ENCODE measurements around the gene NAGA.
"Not testable (repeated sequence)": the region's sequence is repeated elsewhere in the genome, so short reads cannot be mapped to it uniquely, and the experiment has no call there.

NAGA gene

DNA sequence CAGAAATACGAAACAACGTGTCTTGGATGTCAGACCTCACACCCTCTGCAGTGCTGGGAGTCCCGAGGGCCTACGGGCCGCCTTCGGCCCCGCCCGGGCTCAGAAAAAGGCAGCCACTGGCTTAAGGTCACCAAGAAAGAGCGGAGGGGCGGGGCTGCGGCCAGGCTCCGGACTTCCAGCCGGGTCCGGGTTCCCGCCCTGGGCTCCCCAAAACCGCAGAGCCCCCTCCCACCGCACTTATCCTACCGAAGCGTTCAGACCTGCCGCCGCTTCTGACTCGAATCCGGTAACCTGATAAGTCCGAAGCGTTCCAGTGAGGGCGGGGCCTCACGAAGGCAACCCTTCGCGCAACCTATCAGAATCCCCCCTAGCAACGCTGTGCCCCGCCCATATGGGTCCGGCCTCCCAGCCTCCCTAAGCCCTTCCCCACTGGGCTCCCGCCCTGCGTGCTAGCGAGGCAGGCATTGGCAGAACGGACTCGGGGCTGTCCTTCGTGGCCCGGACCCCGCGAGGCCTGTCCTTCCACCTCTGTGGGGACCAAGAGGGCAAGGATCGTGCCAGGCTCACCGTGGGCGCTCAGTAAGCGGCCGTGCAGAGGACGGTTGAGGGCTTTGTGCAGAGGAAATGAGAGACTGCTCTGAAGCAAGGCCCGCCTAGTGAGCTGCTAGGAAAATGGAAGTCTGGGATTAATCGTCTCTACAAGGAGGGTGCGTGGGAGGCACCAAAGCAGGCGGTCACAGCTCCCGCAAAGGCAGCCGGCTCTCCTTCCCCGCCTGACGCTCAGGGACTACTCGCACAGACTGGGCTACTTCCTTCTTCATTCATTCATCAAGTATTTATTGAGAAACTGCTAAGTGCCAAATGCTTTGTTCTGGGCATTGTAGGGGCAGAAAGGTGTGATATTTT is at the start of gene NAGA:
NAGA (minus strand) TSS at position 296 of the 906 bp plus-strand sequence. CDS start 515 bp downstream, outside the sequence.
- peak; percentile 96 for DNase-seq (ENCODE audit: low spot score)

DNA sequence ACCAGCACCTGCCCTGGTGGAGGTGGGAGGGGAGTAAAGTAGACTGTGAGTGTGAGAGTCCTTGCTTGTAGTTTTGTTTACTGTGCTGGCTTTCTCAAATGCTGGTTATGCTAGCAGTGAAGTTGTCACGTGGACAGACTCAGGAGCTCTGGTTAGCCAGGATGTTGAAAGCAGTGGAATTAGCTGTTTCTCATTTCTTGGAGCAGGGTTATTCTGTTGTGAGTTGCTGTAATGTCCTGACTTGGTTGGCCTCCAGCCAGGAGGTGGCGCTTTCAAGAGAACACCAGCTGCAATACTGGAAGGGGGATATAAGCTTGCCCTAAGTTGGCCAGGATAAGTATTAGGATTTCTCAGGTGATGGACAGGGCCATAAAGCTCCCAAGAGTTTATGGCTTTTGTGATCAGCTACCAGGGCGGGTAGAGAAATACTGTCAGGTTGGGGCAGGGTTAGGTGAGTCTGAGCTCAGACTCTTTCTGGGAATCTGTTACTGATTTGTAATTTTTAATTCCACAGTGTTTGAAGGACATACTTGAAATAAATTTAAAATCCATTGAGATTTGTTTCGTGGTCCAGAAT is 46.3 kb upstream of the NAGA start:
- no peak for DNase-seq (ENCODE audit: low spot score)

- DNase-seq (ENCODE audit: low spot score): not testable (repeated sequence)
These were observed 44.8 kb upstream of the NAGA start for GRCh38 chr22:42115420-42115830.

DNA sequence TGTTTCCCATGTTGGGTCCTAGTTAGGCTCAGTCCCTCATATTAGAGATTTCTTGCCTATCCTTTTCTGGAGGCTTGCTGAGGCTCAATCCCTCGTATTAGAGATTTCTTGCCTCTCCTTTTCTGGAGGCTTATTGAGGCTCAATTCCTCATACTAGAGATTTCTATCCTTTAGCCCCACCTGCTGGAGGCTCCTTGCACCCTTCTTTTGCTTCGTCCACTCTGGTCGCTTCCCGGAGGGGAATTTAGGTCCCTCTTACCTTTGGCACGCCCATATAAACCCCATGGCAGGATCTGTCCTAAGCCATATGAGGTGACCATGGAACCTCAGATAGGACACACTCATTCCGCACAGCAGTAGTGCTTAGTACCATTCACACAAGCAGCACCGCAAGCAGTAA is 44.1 kb upstream of the NAGA start:
- peak; percentile 68 for DNase-seq (ENCODE audit: low spot score)

GRCh38 chr22:42112793-42113192 is 42.2 kb upstream of the NAGA start:
- not testable (repeated sequence) for DNase-seq (ENCODE audit: low spot score)

DNA sequence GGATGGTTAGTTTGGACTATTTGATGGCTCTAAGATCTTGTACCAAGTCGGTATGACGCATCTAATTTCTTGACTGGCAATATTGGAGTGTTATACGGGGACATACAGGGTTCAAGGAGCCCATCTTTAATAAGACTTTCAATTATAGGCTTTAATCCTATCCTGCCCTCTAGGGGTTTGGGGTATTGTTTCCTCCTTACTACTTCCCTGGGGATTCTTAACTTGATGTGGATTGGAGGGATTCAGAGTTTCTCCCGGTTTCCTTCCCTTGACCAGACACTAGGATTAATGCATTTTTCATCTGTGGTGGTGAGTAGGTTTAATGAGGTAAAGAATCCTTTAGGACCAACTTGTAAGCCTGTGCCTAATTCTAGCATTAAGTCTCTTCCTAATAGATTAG is 41.2 kb upstream of the NAGA start:
- no peak for DNase-seq (ENCODE audit: low spot score)

- DNase-seq (ENCODE audit: low spot score): no peak
These were observed 38.2 kb upstream of the NAGA start for GRCh38 chr22:42108848-42109247.

DNA sequence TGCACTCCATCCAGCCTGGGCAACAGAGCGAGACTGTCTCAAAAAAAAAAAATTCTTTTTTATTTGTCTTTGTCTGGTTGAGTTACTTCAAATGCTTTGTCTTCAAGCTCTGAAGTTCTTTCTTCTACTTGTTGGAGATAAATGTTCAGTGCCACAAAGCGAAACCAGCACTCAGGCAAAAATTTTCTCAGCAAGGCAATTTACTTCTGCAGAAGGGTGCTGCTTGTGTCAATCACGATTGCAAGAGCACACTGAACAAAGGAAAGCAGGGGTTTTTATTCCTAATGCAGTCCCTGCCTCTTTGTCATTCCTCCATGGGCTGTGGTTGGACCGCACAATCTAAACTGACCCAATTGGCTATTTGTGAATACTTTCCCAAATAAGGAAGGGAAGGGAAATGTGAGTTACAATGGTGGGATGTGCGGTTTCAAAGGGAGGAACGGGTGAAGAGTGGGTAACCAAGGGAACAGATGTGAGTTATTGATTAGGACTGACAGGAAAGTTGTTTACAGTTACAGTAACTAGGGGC is 33.8 kb upstream of the NAGA start:
- DNase-seq (ENCODE audit: low spot score): not testable (repeated sequence)

- DNase-seq (ENCODE audit: low spot score): no peak
These were observed 30.6 kb upstream of the NAGA start for GRCh38 chr22:42101199-42101598.

- no peak for DNase-seq (ENCODE audit: low spot score)
These were observed 20.8 kb upstream of the NAGA start for GRCh38 chr22:42091455-42091782.

GRCh38 chr22:42090596-42091454 is 20.2 kb upstream of the NAGA start, which contains the start of gene NDUFA6:
NDUFA6 (minus strand) TSS chr22:42090772; CDS start chr22:42090744, 28 bp downstream.
- DNase-seq (ENCODE audit: low spot score): peak; percentile 99

DNA sequence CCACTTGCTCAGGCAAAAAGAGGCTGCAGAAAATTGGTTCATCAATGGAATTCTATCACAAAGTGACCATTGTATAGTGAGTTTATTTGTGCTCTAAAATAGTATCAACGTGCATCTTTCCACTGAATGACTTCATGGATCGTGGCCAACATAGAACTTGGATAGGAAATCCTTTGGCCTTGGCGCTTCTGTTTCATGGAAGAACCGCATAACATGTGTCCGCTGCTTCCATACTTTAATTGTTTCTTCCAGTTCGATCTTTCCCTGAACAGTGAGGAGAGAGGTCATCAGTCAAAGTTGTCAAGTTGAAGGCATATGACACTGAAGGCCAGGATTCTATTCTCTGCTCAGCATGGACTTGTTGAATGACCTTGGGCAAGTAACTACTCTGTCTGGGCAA is 15.4 kb upstream of the NAGA start:
- DNase-seq (ENCODE audit: low spot score): no peak

DNA sequence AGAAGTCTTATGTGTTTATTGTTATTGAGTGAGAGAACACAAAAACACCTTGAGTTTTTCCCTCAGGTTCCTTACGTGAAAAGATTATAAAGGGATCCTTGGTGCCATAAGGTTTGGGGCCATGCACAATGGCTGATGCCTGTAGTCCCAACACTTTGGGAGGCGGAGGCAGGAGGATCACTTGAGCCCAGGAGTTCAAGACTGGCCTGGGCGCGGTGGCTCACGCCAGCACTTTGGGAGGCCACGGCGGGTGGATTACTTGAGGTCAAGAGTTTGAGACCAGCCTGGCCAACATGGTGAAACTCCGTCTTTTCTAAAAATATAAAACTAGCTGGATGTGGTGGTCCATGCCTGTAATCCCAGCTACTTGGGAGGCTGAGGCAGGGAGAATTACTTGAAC is 14.3 kb upstream of the NAGA start:
- no peak for DNase-seq (ENCODE audit: low spot score)

DNA sequence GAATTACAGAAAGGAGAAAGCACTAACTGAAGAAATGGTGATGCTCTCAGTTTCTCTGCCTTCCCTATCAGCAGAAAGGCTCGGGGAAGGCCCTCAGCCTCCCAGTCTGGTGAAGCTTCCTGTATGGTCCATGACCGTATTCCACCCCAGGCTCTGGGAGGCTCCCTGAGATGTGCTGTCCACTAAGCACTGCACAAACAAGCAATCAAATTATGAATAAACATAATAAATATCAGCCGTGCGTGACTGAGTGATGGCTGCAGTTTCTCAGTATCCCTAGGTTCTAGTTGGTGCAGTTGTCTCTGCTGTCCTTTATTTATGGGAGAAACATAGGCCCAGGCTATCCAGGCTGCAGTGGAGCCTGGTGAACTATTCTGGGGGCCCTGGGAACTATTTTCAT is 12.5 kb upstream of the NAGA start:
- no peak for DNase-seq (ENCODE audit: low spot score)

GRCh38 chr22:42080287-42080686 is 9.7 kb upstream of the NAGA start:
- DNase-seq (ENCODE audit: low spot score): no peak

- peak; percentile 97 for DNase-seq (ENCODE audit: low spot score)
These were observed 9.0 kb upstream of the NAGA start, which contains the start of gene SMDT1 for GRCh38 chr22:42079319-42080251. SMDT1 (plus strand) TSS chr22:42079700; CDS start chr22:42079769, 69 bp downstream.

GRCh38 chr22:42078469-42079318 is 8.1 kb upstream of the NAGA start:
- DNase-seq (ENCODE audit: low spot score): no peak

DNA sequence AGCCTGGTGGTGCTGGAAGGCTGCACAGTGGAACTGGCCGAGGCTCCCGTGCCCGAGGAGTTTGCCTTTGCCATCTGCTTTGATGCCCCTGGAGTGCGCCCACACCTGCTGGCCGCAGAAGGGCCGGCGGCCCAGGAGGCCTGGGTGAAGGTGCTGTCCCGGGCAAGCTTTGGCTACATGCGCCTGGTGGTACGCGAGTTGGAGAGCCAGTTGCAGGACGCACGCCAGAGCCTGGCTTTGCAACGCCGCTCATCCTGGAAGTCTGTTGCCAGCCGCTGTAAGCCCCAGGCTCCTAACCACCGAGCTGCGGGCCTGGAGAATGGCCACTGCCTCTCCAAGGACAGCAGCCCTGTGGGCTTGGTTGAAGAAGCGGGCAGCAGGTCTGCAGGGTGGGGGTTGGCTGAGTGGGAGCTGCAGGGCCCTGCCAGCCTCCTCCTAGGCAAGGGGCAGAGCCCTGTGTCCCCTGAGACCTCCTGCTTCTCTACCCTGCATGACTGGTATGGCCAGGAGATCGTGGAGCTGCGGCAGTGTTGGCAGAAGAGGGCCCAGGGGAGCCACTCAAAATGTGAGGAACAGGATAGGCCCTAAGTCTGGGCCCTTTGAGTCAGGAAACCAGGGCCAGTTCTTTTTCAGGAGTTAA is 7.0 kb upstream of the NAGA start:
- no peak for DNase-seq (ENCODE audit: low spot score)

GRCh38 chr22:42076764-42077485 is 6.3 kb upstream of the NAGA start:
- no peak for DNase-seq (ENCODE audit: low spot score)
